MV-4-11 (cell line): ENCODE results near the gene RIMS3.

Source experiments
- DNase-seq: peaks from one replicate; lab custom pipeline; 2025; lab: John Stamatoyannopoulos, UW

Gene RIMS3

GRCh38 chr1:40593449-40594186, 71.9 kb downstream of the RIMS3 start:
- peak; percentile 27 for DNase-seq

DNA sequence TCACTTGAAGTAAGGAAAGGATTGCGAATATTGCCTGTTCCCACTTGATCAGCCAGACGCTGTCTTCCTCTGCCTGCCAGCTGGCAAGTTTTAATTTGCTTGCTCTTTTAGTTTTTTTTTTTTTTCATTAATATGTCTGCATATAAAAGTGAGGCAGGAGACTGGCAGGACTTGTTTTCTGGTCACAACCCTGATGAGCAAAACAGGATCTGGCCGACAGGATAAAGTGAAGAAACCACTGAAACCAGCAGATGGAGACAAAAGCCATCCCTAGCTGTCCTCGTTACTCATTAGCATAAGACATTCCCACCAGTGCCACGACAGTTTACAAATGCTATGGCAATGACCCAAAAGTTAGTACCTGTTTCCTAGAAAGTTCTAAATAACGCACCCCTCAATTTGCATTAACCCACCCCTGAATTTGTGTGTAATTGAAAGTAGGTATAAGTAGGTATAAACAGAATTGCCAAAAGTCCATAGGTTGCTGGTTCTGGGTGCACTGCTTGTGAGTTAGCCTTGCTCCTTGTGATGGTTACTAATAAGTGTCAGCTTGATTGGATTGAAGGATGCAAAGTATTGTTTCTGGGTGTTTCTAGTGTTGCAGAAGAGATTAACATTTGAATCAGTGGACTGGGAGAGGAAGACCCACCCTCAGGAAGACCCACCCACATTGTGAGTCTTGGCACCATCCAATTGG, 73.2 kb downstream of the RIMS3 start:
- DNase-seq, result peak; percentile 68

DNA sequence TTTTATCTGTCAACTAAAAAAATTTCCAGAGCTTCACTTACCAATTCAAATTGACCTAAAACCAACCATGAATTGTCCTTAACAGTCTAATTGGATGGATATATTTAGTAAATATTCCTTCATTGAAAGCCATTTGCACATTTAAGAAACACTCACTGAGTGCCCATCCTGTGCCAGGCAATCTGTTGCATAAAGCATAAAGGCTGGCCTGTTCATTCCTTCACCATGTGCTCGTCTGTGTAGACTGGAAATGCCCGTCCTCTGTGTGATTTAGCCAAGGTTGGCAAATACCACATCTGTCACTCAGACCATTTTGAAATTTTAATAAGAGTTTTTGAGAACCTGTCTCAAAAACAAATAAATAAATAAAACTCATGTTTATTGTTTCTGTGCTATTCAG, 76.9 kb downstream of the RIMS3 start:
- DNase-seq, result no peak

- DNase-seq, result no peak
Observed at GRCh38 chr1:40583980-40584379, 81.5 kb downstream of the RIMS3 start.

DNA sequence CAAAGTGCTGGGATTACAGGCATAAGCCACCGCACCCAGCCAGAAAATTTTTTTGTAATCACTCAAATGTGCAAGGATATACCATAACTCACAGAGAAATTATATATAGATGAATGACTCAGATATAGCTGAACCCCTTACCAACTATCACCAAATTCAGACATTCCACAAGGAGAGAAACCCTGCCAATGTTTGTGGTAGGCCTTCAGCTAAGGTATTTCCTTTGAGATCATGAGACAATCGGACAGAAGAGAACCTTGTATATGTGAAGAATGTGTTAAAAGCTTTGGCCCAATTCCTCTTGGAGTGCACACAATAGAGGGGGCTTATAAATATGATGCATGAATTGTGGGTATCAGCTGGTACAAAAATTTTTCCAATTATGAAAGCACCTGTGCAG, 83.4 kb downstream of the RIMS3 start:
- DNase-seq, result no peak

GRCh38 chr1:40575336-40575735, 90.1 kb downstream of the RIMS3 start:
- DNase-seq, result no peak

DNA sequence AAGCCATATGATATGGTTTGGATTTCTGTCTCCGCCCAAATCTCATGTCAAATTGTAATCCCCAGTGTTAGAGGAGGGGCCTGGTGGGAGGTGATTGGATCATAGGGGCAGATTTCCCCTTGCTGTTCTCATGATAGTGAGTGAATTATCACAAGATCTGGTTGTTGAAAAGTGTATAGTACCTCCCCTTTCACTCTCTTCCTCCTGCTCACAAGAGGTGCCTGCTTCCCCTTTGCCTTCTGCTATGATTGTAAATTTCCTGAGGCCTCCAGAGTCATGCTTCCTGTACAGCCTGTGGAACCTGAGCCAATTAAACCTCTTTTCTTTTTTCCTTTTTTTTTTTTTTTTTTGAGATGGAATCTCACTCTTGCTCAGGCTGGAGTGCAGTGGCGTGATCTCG, 90.7 kb downstream of the RIMS3 start:
- peak; percentile 66 for DNase-seq
